PC-9 (cell line): ENCODE results near the gene CAMTA1. TPM values are rescaled to one million over a fixed set of nuclear protein-coding genes. Genes with fewer than 3 reads are reported as not detected.

Source experiments
- BruUV-seq: library from RNA; stranded (reverse); fragments of 400-500 nt; replicated peaks from 2 replicates; lab custom pipeline; 2021; lab: Mats Ljungman, UMichigan
- CTCF ChIA-PET: fragments of 300-600 bp; sonication (Branson Sonifier 250); formaldehyde crosslinking; loops from one replicate; lab custom pipeline; 2022; ENCODE audit warnings: antibody characterized with exemption; lab: Charles Lee
- POLR2A ChIA-PET: fragments of 300-600 bp; sonication (Branson Sonifier 250); formaldehyde crosslinking; loops from one replicate; lab custom pipeline; 2022; ENCODE audit warnings: antibody characterized with exemption; ENCODE audit not compliant: unreplicated experiment; lab: Charles Lee
- DNase-seq, 2 experiments: peaks; one replicate each; pipeline versions ENCODE4 v3.0.0 to v3.0.0-alpha.2; 2015 to 2022; ENCODE audit warnings: mixed read lengths in 1 of 2
- H2AFZ ChIP-seq: fragments of 200-600 bp; sonication (generic); 2 replicates; pipeline ENCODE4 v1.8.1; 2017; ENCODE audit warnings: antibody characterized with exemption
- H3F3A ChIP-seq: fragments of 200-600 bp; sonication (generic); 2 replicates; pipeline ENCODE4 v1.8.1; 2017; ENCODE audit warnings: antibody characterized with exemption, mild to moderate bottlenecking, low read depth; ENCODE audit not compliant: insufficient read depth
- H3K27ac ChIP-seq: fragments of 200-600 bp; sonication (generic); 2 replicates; pipeline ENCODE4 v1.6.1; 2016; ENCODE audit warnings: mixed run types
- H3K27me3 ChIP-seq: fragments of 200-600 bp; sonication (generic); 2 replicates; pipeline ENCODE4 v1.6.1; 2016; ENCODE audit warnings: low read depth, mixed run types; ENCODE audit not compliant: insufficient read depth
- H3K36me3 ChIP-seq: fragments of 200-600 bp; sonication (generic); 2 replicates; pipeline ENCODE4 v1.6.1; 2016; ENCODE audit warnings: low read depth, mixed run types
- H3K4me1 ChIP-seq: fragments of 200-600 bp; sonication (generic); replicated peaks from 2 replicates; pipeline ENCODE4 v1.6.1; 2016; ENCODE audit warnings: mixed run types; ENCODE audit not compliant: insufficient read depth
- H3K4me2 ChIP-seq: fragments of 200-600 bp; sonication (generic); 2 replicates; pipeline ENCODE4 v1.6.1; 2017; ENCODE audit warnings: mixed run types
- H3K4me3 ChIP-seq: fragments of 200-600 bp; sonication (generic); 2 replicates; pipeline ENCODE4 v1.6.1; 2016; ENCODE audit warnings: mixed run types
- H3K79me2 ChIP-seq: fragments of 200-600 bp; sonication (generic); 2 replicates; pipeline ENCODE4 v1.6.1; 2017; ENCODE audit warnings: low read depth, mixed run types
- H3K9me2 ChIP-seq: fragments of 200-600 bp; sonication (generic); 2 replicates; pipeline ENCODE4 v1.8.1; 2017; ENCODE audit warnings: mild to moderate bottlenecking; ENCODE audit not compliant: insufficient read depth
- H3K9me3 ChIP-seq: fragments of 200-600 bp; sonication (generic); 2 replicates; pipeline ENCODE4 v1.8.1; 2016; ENCODE audit warnings: low read depth; ENCODE audit not compliant: insufficient read depth
- H4K20me1 ChIP-seq: fragments of 200-600 bp; sonication (generic); 2 replicates; pipeline ENCODE4 v1.8.1; 2017; ENCODE audit not compliant: insufficient read depth
- CTCF ChIP-seq: fragments of 200-600 bp; sonication (generic); conservative IDR thresholded peaks from 2 replicates; pipeline ENCODE4 v1.6.1; 2017; ENCODE audit warnings: mixed run types, antibody characterized with exemption, mild to moderate bottlenecking, moderate library complexity
- EZH2 ChIP-seq: fragments of 200-600 bp; sonication (generic); IDR thresholded peaks from 2 replicates; pipeline ENCODE4 v1.8.0; 2017; ENCODE audit warnings: antibody characterized with exemption, low read depth
- intact Hi-C: fragments of 100-400 bp; cut with micrococcal nuclease; formaldehyde crosslinking; loops from one replicate; pipeline ENCODE4 v1.10.0; 2022; ENCODE audit not compliant: unreplicated experiment
- total RNA-seq: library from RNA; stranded (reverse); gene quantifications from 2 replicates; pipeline ENCODE4 v1.2.3, GENCODE V29; 2021

CAMTA1 gene
- total RNA-seq, 1 experiment from 2014 or later: 72.3 TPM

- Histone ChIP-seq H3K9me3 (no peaks in the 10 kb centered on the region), H3K9me2 (no peaks in the 10 kb centered on the region), H3K27ac (no peak overlapping the region), H2AFZ (no peak overlapping the region), H3K4me3 (no peak overlapping the region), H3F3A (no peaks in the 10 kb centered on the region), H3K4me2 (no peak overlapping the region), H3K36me3 (no peaks in the 10 kb centered on the region), H3K79me2 (no peaks in the 10 kb centered on the region), H3K27me3 (peaks cover 15% of the 10 kb centered on the region), H3K4me1 (no peaks in the 10 kb centered on the region), H4K20me1 (no peaks in the 10 kb centered on the region)
- TF ChIP-seq CTCF: no peak
- no peak for TF ChIP-seq EZH2
- ChIA-PET CTCF (no interaction called here), POLR2A (no interaction called here)
- BruUV-seq: no TSS peak
- DNase-seq: no peak
- intact Hi-C loops: no loop called here
Measured at GRCh38 chr1:7302873-7303272, 517.6 kb downstream of the CAMTA1 start.

- POLR2A ChIA-PET: no interaction called here
- Histone ChIP-seq H3K27me3 (peaks cover 15% of the 10 kb centered on the region), H3K27ac (no peak overlapping the region), H3K4me1 (no peaks in the 10 kb centered on the region), H2AFZ (no peak overlapping the region), H4K20me1 (no peaks in the 10 kb centered on the region), H3F3A (no peaks in the 10 kb centered on the region), H3K4me3 (no peak overlapping the region), H3K9me3 (no peaks in the 10 kb centered on the region), H3K9me2 (no peaks in the 10 kb centered on the region), H3K4me2 (no peak overlapping the region), H3K36me3 (no peaks in the 10 kb centered on the region), H3K79me2 (no peaks in the 10 kb centered on the region)
- intact Hi-C loops: no loop called here
- no peak for DNase-seq
- CTCF ChIA-PET: interaction anchor here (0.6 to 0.7 kb wide), 2 partner anchors 315 to 519 kb away, joined by 3 to 4 read pairs; no protein-coding TSS in a partner anchor
- no TSS peak for BruUV-seq
- TF ChIP-seq CTCF: no peak
- no peak for TF ChIP-seq EZH2
Measured at GRCh38 chr1:7303554-7304317, 518.5 kb downstream of the CAMTA1 start.

- TF ChIP-seq EZH2 (no peak), CTCF (no peak)
- DNase-seq: no peak
- no peaks in the 10 kb centered on the region for H3K79me2 ChIP-seq
- H4K20me1 ChIP-seq: no peaks in the 10 kb centered on the region
- H3F3A ChIP-seq: no peaks in the 10 kb centered on the region
- H3K27me3 ChIP-seq: peaks cover 15% of the 10 kb centered on the region; the same call in 1 of the 2 replicates
- H3K4me3 ChIP-seq: no peak overlapping the region
- H3K9me2 ChIP-seq: no peaks in the 10 kb centered on the region
- no peak overlapping the region for H3K27ac ChIP-seq
- no TSS peak for BruUV-seq
- H3K9me3 ChIP-seq: no peaks in the 10 kb centered on the region
- H3K4me2 ChIP-seq: no peak overlapping the region
- CTCF ChIA-PET: no interaction called here
- intact Hi-C loops: no loop called here
- POLR2A ChIA-PET: no interaction called here
- no peak overlapping the region for H2AFZ ChIP-seq
- H3K4me1 ChIP-seq: no peaks in the 10 kb centered on the region
- H3K36me3 ChIP-seq: no peaks in the 10 kb centered on the region
Measured at GRCh38 chr1:7313081-7313546, 527.9 kb downstream of the CAMTA1 start.
